ENCODE results near the gene CDYL.

DNA sequence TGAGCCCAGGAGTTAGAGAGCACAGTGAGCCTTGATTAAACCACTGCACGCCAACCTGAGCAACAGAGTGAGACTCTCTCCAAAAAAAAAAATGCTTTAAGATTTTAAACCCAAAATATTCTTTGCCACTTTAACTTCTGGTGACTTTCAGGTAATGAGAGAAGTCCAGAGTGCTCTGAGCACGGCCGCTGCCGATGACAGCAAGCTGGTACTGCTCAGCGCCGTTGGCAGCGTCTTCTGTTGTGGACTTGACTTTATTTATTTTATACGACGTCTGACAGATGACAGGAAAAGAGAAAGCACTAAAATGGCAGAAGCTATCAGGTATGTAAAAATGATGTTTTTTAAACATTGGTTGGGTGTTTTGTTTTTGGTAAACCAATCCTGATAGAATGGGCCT lies 161.2 kb downstream of the CDYL start:
- TF ChIP-seq GATA2 (IDR thresholded peaks at IDR 0.05; ENCODE audit: low read depth, low read length): no peak
- TF ChIP-seq GATA3 (IDR thresholded peaks at IDR 0.05; ENCODE audit: low read depth, low read length): no peak
